Nephron progenitor cell (in vitro differentiated cells): ENCODE data around the gene FOXD4L3.
"Not testable (repeated sequence)": the region's sequence is repeated elsewhere in the genome, so short reads cannot be mapped to it uniquely, and the experiment has no call there.

Source experiments
- DNase-seq: peaks from one replicate; pipeline ENCODE4 v3.0.0; 2021
- H3K27ac Mint-ChIP-seq: 2 replicates; pipeline ENCODE4 v1.8.0; 2021; ENCODE audit warnings: mild to moderate bottlenecking, moderate library complexity, mixed read lengths
- H3K27me3 Mint-ChIP-seq: 2 replicates; pipeline ENCODE4 v1.8.0; 2021; ENCODE audit warnings: mild to moderate bottlenecking, low read depth, mixed read lengths; ENCODE audit not compliant: poor library complexity
- H3K36me3 Mint-ChIP-seq: 2 replicates; pipeline ENCODE4 v1.8.0; 2021; ENCODE audit warnings: low read depth, mixed read lengths
- H3K4me1 Mint-ChIP-seq: 2 replicates; pipeline ENCODE4 v1.8.0; 2021; ENCODE audit warnings: mixed read lengths
- H3K4me3 Mint-ChIP-seq: 2 replicates; pipeline ENCODE4 v1.8.0; 2021; ENCODE audit warnings: mild to moderate bottlenecking, moderate library complexity, mixed read lengths
- H3K9me3 Mint-ChIP-seq: 2 replicates; pipeline ENCODE4 v1.8.0; 2021; ENCODE audit warnings: mild to moderate bottlenecking, moderate library complexity, mixed read lengths

FOXD4L3 gene

DNA sequence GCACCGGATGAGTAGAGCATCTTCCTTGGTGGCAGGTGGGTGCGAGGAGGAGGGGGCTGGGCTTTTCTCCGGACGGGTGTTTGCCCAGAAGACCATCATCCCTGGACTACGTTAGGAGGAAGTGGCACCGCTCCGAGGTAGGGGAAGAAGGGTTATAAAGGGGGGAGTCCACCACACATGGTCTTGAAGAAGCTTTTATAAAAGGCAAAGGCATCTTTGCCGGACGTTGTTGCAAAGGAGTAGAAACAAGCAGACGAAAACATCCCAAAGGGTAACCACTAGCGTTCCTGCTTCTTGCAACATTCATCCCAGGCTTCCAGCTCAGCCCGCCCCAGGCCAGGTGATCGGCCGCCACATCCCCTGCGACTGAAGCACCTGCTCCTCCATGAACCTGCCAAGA lies at the start of gene FOXD4L3:
FOXD4L3 (plus strand) TSS at position 301 of the 400 bp plus-strand sequence; CDS start at position 386, 85 bp downstream.
- H3K36me3 Mint-ChIP-seq, H3K27ac Mint-ChIP-seq, H3K4me1 Mint-ChIP-seq, DNase-seq, H3K9me3 Mint-ChIP-seq, H3K4me3 Mint-ChIP-seq: not testable (repeated sequence)
- H3K27me3 Mint-ChIP-seq, result peaks cover 12% of the 10 kb centered on the region

DNA sequence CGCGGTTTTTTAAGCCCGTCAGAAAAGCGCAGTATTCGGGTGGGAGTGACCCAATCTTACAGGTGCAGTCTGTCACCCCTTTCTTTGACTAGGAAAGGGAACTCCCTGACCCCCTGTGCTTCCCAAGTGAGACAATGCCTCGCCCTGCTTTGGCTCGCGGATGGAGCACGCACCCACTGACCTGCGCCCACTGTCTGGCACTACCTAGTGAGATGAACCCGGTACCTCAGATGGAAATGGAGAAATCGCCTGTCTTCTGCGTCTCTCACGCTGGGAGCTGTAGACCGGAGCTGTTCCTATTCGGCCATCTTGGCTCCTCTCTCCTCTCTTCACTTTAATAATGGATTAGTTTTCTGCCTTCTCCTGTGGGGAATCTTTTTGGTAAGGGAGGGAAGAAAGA lies 21.6 kb upstream of the FOXD4L3 start:
- H3K4me3 Mint-ChIP-seq, DNase-seq, H3K36me3 Mint-ChIP-seq, H3K4me1 Mint-ChIP-seq, H3K27me3 Mint-ChIP-seq, H3K27ac Mint-ChIP-seq, H3K9me3 Mint-ChIP-seq: not testable (repeated sequence)

DNA sequence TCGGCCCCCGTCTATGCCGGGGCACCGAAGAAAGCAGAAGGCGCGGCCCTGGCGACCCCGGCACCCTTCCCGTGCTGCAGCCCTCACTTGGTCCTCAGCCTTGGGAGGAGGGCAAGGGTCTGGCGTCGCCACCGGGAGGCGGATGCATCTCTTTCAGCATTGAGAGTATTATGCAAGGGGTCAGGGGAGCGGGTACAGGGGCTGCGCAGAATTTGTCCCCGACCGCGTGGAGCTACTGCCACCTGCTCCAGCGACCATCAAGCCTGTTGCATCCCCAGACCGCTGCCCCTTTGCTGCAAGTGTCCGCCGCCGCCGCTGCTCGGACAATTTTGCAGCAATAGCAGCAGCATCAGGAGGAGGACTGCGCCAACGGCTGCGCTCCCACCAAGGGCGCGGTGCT lies 1.1 kb downstream of the FOXD4L3 start:
- H3K27me3 Mint-ChIP-seq, result peaks cover 12% of the 10 kb centered on the region
- H3K4me1 Mint-ChIP-seq, DNase-seq, H3K4me3 Mint-ChIP-seq, H3K36me3 Mint-ChIP-seq, H3K27ac Mint-ChIP-seq, H3K9me3 Mint-ChIP-seq: not testable (repeated sequence)

DNA sequence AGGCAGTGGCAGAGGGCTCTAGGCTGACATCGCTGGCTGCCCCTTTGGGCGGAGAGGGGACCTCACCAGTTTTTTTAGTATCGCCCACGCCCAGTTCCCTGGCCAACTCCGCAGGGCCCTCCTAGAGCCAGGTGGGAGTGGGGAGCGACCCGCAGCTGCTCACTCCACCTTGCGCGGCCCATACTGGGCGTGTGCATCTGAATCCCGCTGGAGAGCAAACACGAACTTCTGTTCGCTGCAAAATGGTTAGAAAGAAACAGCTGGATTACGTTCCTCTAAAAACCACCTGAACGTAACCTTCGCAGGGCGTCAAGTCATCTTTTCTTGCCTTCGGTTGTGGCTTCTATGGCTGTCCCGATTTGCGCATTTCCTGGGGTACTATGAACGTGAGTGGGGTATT lies 1.5 kb downstream of the FOXD4L3 start:
- DNase-seq, H3K4me3 Mint-ChIP-seq, H3K36me3 Mint-ChIP-seq, H3K4me1 Mint-ChIP-seq, H3K9me3 Mint-ChIP-seq, H3K27ac Mint-ChIP-seq: not testable (repeated sequence)
- H3K27me3 Mint-ChIP-seq, result peaks cover 12% of the 10 kb centered on the region

DNA sequence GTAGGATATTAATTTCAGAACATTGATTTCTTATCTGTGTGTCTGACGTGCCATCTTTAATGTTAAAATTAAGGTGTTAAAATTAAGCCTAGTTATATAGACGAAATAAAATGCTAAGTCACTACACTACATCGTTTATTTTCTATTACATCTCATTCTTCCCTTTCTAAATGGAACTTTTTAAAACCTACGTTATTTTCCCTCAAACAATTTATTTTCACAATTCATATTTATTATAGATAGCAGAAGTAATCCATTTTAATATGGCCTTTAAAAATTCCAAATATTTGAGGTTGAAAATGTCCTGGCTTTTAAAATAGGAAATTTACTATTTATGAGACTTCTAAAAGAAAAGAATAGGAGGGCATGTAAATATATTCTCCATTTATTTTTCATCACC lies 2.1 kb downstream of the FOXD4L3 start:
- not testable (repeated sequence) for DNase-seq, H3K27ac Mint-ChIP-seq, H3K36me3 Mint-ChIP-seq

DNA sequence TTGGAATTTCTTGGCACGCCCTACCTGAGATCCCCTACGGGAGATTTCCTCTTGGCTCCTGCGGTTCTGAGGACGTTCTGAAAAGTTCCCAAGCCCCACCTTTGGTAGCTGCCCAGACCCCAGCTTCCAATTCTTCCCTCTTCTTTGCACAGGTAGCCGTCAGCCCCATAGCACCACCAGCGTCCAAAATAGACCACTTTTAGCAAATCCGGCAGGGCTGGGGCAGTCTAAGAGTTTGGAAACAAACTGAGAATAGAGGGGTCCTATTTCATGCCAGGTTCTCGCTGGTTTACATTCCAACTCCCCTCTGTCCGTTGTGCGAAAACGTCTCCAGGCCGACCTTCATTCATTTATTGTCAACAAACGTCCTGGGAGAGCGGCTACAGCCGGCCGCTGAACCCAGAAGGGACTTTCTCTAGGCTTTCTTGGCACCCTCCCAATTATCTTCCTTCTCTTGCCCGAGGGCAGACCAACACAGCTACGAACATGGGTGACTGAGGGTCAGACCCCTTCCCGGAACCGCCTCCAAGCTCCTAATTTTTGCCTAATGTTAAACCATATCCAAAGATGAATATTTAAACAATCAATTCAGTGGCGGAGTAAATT lies 3.1 kb downstream of the FOXD4L3 start:
- H3K4me1 Mint-ChIP-seq, H3K4me3 Mint-ChIP-seq, H3K9me3 Mint-ChIP-seq, H3K36me3 Mint-ChIP-seq, DNase-seq, H3K27ac Mint-ChIP-seq: not testable (repeated sequence)
- peaks cover 12% of the 10 kb centered on the region for H3K27me3 Mint-ChIP-seq

More for the DNA sequence above, 2.1 kb downstream of the FOXD4L3 start:
- H3K27me3 Mint-ChIP-seq, result peaks cover 12% of the 10 kb centered on the region
- not testable (repeated sequence) for H3K4me3 Mint-ChIP-seq, H3K4me1 Mint-ChIP-seq, H3K9me3 Mint-ChIP-seq

DNA sequence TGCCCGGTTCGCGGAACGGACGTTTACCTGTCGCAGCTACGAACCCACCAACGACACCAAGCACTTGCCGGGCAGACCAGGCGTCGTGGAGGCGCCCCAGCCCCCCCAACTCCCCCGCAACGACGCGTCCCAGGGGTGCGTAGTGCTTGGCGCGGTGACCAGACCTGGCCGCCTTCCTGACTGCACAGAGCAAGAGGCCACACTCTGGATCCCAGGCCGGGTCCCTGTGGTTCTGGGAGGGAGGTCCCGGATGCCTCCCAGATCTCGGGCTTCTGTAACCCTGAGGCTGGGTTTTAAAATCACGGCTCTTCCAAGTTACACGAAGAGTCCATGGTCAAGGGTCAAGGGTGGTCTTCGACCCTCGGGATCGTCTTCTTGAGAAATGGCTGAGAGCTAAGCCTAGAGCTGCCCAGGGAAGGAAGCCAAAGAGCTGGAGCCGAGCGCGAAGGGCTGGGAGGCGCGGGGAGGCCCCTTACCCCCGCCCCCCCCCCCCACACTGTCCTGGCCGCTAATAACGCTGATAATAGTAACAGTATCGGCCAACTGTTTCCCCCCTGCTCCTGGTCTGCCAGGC lies 3.8 kb downstream of the FOXD4L3 start:
- not testable (repeated sequence) for H3K9me3 Mint-ChIP-seq, H3K4me1 Mint-ChIP-seq, H3K27ac Mint-ChIP-seq, DNase-seq, H3K27me3 Mint-ChIP-seq, H3K4me3 Mint-ChIP-seq, H3K36me3 Mint-ChIP-seq

DNA sequence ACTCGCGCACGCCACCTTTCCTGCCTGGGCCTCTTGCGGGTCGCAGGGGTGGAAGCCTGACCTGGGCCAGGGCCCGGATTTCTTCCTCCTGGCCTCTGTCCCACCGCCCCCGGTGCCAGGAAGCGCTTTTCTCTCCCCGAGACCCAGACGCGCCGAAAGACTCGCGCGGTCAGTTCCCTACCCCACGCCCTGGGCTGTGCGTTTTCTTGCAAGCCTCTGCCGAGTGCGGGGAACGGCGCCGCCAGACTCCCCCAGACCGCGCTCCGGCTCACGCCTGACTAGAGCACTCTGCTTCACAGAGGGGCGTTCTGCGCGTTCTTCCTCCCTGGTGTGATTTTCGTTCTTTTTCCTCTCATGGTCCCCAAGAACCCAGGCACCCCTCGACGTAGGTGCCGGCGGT lies 4.5 kb downstream of the FOXD4L3 start:
- H3K36me3 Mint-ChIP-seq, H3K27ac Mint-ChIP-seq: not testable (repeated sequence)

DNA sequence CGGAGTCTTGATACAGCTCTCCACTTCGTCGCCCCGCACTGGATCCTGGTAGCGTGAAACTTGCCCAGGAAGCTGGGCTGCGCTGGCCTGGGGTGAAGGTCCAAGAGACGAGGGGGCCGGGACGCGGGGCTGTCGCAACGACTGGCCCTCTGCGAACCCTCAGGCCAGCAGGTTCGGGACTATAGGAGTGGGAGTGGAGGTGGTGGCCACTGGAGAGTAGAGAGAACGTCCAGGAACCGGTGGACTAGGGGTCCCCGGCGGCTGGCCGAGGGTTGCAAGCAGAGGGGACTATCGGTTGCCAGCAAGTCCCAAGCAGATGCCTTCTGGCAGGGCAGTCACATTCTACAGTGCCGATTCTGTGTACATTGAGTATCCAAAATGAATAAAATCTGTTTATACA lies 5.0 kb downstream of the FOXD4L3 start:
- H3K4me3 Mint-ChIP-seq, H3K9me3 Mint-ChIP-seq, H3K36me3 Mint-ChIP-seq, H3K4me1 Mint-ChIP-seq, H3K27ac Mint-ChIP-seq: not testable (repeated sequence)
- H3K27me3 Mint-ChIP-seq, result peaks cover 11% of the 10 kb centered on the region
- DNase-seq, result peak; percentile 17

More for the DNA sequence above, 4.5 kb downstream of the FOXD4L3 start:
- H3K4me3 Mint-ChIP-seq, DNase-seq, H3K4me1 Mint-ChIP-seq, H3K9me3 Mint-ChIP-seq: not testable (repeated sequence)
- H3K27me3 Mint-ChIP-seq, result peaks cover 11% of the 10 kb centered on the region

DNA sequence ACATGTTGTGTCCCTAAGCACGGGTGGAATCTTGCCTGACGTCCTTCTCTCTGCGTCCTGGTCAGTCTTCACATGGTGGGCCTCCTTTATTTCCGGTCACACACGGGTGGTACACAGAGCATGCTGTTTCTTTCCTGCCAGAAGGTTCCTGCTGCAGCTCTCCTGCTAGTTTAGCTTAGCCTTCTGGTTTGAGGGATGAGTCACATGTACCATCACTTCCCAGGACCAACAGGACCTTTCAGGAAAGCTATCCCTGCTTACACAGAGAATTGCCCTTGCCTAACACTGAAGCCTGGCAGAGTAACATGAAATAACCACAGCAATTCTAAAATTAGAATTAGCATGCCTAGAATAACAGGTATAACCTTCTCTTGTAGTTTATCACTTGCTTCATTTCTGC lies 8.5 kb downstream of the FOXD4L3 start:
- H3K36me3 Mint-ChIP-seq, result not testable (repeated sequence)

DNA sequence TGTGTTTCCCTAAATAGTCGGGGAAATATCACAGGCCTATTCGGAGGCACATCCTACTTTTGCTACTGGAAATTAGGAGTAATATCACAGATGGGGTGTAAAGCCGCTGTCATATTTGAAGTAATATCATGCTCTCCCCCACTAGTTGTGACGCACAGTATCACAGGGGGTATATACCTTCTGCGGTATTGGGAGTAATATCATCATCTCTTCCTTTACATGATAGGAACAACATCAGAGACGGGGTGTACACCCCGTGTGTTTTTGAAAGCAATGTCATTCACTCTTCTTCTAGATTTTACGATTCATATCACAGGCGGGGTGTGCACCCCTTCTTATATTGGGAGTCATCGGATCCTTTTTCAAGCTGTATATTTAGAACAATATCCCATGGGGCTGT lies 15.5 kb downstream of the FOXD4L3 start:
- H3K27me3 Mint-ChIP-seq, result peaks cover 19% of the 10 kb centered on the region
- H3K9me3 Mint-ChIP-seq, H3K27ac Mint-ChIP-seq, H3K4me3 Mint-ChIP-seq, DNase-seq, H3K36me3 Mint-ChIP-seq, H3K4me1 Mint-ChIP-seq: not testable (repeated sequence)

More for the DNA sequence above, 8.5 kb downstream of the FOXD4L3 start:
- DNase-seq, H3K4me3 Mint-ChIP-seq, H3K4me1 Mint-ChIP-seq, H3K9me3 Mint-ChIP-seq, H3K27ac Mint-ChIP-seq: not testable (repeated sequence)
- H3K27me3 Mint-ChIP-seq, result peaks cover 11% of the 10 kb centered on the region

DNA sequence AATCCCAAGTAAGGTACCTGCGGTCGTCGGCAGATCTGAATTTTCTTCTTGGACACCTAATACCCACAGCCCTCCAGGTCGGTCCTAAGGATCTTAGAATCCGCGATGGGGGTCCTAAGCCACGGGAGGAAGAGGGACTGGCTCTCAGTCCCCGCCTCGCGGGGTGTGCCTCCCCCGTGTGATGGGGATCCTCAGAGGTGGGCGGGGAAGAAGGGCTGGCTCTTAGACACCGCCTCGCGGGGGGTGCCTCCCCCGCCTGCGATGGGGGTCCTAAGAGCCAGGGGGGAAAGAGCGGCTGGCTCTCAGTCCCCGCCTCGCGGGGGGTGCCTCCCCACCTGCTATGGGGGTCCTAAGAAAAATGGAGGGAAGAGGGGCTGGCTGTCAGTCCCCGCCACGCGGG lies 21.1 kb downstream of the FOXD4L3 start:
- not testable (repeated sequence) for H3K4me3 Mint-ChIP-seq

DNA sequence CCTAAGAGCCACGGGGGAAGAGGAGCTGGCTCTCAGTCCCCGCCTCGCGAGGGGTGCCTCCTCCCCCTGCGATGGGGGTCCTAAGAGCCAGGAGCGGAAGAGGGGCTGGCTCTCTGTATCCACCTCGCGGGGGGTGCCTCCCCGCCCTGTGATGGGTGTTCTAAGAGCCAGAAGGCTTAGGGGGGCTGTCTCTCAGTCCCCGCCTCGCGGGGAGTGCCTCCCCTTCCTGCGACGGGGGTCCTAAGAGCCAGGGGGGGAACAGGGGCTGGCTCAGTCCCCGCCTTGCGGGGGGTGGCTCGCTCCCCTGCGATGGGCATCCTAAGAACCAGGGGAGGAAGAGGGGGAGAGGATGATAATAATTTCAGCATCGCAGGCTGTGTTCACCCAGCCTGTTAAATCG lies 21.9 kb downstream of the FOXD4L3 start:
- H3K4me3 Mint-ChIP-seq, result not testable (repeated sequence)

More for the DNA sequence above, 21.1 kb downstream of the FOXD4L3 start:
- H3K36me3 Mint-ChIP-seq, DNase-seq, H3K27me3 Mint-ChIP-seq, H3K4me1 Mint-ChIP-seq, H3K9me3 Mint-ChIP-seq, H3K27ac Mint-ChIP-seq: not testable (repeated sequence)

DNA sequence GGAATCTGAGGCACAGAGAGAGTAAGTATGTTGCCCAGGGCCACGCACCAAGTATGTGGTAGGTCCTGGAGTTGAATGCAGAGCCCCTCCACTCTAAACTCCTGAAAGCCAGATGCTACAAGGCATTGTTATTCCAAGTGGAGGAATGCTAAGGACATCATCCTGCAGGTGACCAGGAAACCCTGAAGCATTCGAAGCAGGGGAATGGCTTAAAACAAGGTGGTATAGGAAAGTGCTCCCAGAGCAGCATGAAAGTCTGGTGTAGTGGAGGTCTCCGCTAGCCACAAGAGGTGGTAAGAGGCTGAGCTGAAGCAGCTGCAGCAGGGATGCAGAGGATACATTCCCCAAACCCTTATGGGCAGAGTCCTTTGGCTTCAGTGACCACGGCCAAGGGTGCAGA lies 26.4 kb downstream of the FOXD4L3 start:
- not testable (repeated sequence) for H3K9me3 Mint-ChIP-seq, H3K27me3 Mint-ChIP-seq, H3K4me3 Mint-ChIP-seq, DNase-seq, H3K36me3 Mint-ChIP-seq, H3K27ac Mint-ChIP-seq, H3K4me1 Mint-ChIP-seq

More for the DNA sequence above, 21.9 kb downstream of the FOXD4L3 start:
- not testable (repeated sequence) for H3K9me3 Mint-ChIP-seq, DNase-seq, H3K4me1 Mint-ChIP-seq, H3K27ac Mint-ChIP-seq, H3K36me3 Mint-ChIP-seq, H3K27me3 Mint-ChIP-seq

DNA sequence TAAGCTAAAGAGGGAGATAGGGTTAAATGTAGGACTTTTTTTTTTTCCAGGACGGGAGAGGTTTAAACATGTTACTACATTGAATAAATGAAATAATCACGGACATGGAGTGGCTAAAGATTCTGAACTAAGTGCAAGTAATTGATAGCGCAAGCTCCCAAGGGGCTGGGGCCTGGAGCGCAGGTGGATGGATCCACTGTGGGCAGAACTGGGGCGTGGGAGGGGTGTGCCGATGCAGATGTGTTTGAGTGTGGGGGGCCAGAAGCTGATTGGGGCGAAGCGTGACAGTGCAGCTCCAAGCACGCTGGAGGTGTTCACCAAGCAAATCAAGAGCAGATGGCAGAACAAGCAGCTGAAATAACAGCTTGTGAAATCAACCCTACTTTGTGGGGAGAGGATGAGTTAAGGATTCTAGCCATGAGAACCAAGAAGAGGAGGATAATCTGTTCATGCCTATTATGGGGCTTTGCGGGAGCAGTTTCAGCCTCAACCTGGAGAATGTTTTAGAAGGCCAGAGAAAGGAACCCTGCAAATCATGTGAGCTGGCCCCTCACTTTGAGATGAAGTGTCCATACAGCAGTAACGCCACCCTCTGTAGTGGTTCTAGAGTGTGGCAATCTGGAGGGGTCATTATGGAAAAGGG lies 28.0 kb downstream of the FOXD4L3 start:
- H3K4me3 Mint-ChIP-seq, H3K27me3 Mint-ChIP-seq, DNase-seq, H3K9me3 Mint-ChIP-seq, H3K27ac Mint-ChIP-seq, H3K36me3 Mint-ChIP-seq: not testable (repeated sequence)
- peaks cover 17% of the 10 kb centered on the region for H3K4me1 Mint-ChIP-seq
